Right atrium auricular region (tissue), 2 donors: ENCODE data around the gene UMODL1. TPM values are rescaled to one million over a fixed set of nuclear protein-coding genes. Genes with fewer than 3 reads are reported as not detected.

Experiments used
- DNase-seq: peaks from one replicate; pipeline ENCODE4 v3.0.0-alpha.2; 2019; ENCODE audit warnings: low spot score
- H3K27ac ChIP-seq, 2 donors: fragments of 200-600 bp; sonication (generic); 1 replicate in 1 of 2; 2 replicates in 1 of 2; pipeline ENCODE4 v1.5.1; 2016 to 2019
- H3K27me3 ChIP-seq, 2 donors: fragments of 200-600 bp; sonication (generic); one replicate each; pipeline versions ENCODE4 v1.5.1 to v1.6.0; 2017 to 2019
- H3K36me3 ChIP-seq: fragments of 200-600 bp; sonication (generic); one replicate; pipeline ENCODE4 v1.5.1; 2016
- H3K4me1 ChIP-seq, 2 donors: fragments of 200-600 bp; sonication (generic); one replicate each; pipeline versions ENCODE4 v1.5.1 to v1.6.0; 2017 to 2019
- H3K4me3 ChIP-seq, 2 donors: fragments of 200-600 bp; sonication (generic); 1 replicate in 1 of 2; 2 replicates in 1 of 2; pipeline ENCODE4 v1.5.1; 2017 to 2019; ENCODE audit warnings: mild to moderate bottlenecking in 1 of 2, moderate library complexity in 1 of 2
- H3K9me3 ChIP-seq, 2 donors: fragments of 200-600 bp; sonication (generic); one replicate each; pipeline ENCODE4 v1.5.1; 2019
- total RNA-seq, 2 donors: library from RNA; depleted of rRNA; stranded (reverse); fragments of >200 nt; gene quantifications; one replicate each; pipeline ENCODE4 v1.1.0, GENCODE V29; 2016
- TF ChIP-seq, protein P1 (sequence below), 2 donors: fragments of 200-600 bp; sonication (generic); IDR thresholded peaks; one replicate each; pipeline ENCODE4 v1.5.1; 2019; ENCODE audit warnings: antibody characterized with exemption in 2 of 2

The UMODL1 gene
- total RNA-seq, 2 donors from 2014 or later: not detected

DNA sequence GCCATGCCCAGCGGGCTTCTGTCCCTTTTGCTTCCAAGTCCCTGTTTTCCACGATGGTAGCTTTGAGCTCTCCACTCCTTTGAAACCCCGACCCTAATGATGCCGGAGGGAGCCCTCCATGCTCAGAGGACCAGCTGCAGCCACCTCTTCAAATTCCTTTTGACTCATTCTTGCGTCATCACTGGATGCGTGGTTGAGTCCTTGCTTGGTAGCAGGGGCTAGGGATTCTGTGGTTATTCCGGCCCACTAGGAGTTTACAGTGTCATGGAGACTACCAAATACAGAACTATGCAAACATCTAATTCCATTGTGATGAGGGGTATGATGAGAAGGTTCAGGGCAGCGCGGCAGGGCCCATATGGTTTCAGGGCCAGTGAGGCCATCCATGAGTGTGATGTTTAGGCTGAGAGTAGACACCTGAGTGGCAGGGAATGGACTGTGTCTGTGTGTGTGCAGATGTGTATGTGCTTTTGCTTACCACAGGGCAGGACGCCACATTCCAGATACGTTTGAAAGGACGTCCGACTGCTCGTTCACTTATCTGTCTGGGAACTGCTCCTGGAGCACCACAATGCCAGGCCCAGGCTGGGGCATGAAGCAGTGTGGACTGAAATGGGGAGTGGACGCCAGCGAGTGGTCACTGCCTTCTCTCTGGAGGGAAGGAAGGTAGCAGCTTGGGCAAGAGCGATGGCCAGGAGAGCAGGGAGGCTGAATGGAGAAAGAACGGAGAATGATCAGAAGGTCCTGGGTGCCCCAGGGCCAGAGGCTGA lies 30.5 kb upstream of the UMODL1 start:
- no peaks in the 10 kb centered on the region for H3K27me3 ChIP-seq
- H3K36me3 ChIP-seq: no peaks in the 10 kb centered on the region
- no peak for DNase-seq
- peaks cover 0 to 5% of the 10 kb centered on the region in 2 donors for H3K9me3 ChIP-seq
- peaks cover 0 to 7% of the 10 kb centered on the region in 2 donors for H3K4me1 ChIP-seq
- peak overlapping the region in 1 of 2 donors; percentile 21 for H3K27ac ChIP-seq
- no peak overlapping the region for H3K4me3 ChIP-seq
- TF ChIP-seq, protein P1, sequence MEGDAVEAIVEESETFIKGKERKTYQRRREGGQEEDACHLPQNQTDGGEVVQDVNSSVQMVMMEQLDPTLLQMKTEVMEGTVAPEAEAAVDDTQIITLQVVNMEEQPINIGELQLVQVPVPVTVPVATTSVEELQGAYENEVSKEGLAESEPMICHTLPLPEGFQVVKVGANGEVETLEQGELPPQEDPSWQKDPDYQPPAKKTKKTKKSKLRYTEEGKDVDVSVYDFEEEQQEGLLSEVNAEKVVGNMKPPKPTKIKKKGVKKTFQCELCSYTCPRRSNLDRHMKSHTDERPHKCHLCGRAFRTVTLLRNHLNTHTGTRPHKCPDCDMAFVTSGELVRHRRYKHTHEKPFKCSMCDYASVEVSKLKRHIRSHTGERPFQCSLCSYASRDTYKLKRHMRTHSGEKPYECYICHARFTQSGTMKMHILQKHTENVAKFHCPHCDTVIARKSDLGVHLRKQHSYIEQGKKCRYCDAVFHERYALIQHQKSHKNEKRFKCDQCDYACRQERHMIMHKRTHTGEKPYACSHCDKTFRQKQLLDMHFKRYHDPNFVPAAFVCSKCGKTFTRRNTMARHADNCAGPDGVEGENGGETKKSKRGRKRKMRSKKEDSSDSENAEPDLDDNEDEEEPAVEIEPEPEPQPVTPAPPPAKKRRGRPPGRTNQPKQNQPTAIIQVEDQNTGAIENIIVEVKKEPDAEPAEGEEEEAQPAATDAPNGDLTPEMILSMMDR (IDR thresholded peaks at IDR 0.05): no peak

DNA sequence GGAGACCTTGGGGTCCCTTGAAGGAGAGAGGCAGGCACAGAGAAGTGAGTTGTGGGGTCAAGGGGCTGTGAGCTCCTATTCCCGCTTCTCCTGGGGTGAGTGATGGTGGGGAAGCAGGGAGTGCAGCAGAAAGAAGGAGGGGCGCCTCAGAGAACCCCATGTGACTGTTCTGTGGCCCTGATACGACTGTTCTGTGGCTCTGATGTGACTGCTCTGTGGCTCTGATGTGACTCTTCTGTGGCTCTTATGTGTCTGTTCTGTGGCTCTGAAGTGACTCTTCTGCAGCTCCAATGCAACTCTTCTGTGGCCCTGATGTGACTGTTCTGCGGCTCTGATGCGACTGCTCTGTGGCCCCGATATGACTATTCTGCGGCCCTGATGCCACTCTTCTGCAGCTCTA lies 29.9 kb upstream of the UMODL1 start:
- H3K4me1 ChIP-seq: peaks cover 0 to 7% of the 10 kb centered on the region in 2 donors
- peaks cover 0 to 5% of the 10 kb centered on the region in 2 donors for H3K9me3 ChIP-seq
- no peaks in the 10 kb centered on the region for H3K27me3 ChIP-seq
- H3K4me3 ChIP-seq: no peak overlapping the region
- no peak for DNase-seq
- no peaks in the 10 kb centered on the region for H3K36me3 ChIP-seq
- no peak overlapping the region for H3K27ac ChIP-seq
- TF ChIP-seq, protein P1 (IDR thresholded peaks at IDR 0.05): no peak

DNA sequence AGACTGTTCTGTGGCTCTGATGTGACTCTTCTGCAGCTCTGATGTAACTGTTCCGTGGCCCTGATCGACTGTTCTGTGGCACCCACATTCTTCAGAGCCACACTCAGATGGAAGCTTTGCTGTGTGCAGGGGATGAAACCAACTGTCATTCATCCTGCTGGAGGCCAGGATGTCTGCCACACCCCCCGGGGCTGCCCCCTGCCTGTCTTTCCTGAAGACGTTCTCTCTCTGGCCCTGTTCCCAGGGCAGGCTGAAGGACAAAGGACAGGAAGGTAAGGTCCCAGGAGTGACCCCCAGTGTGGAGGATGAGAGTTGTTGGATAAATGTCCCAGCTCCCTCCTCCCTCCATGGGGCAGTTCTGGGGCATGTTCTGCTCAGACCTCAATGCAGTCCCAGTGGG lies 29.4 kb upstream of the UMODL1 start:
- TF ChIP-seq, protein P1 (IDR thresholded peaks at IDR 0.05): no peak
- no peaks in the 10 kb centered on the region for H3K27me3 ChIP-seq
- H3K27ac ChIP-seq: no peak overlapping the region
- no peak for DNase-seq
- peaks cover 0 to 5% of the 10 kb centered on the region in 2 donors for H3K9me3 ChIP-seq
- no peak overlapping the region for H3K4me3 ChIP-seq
- H3K4me1 ChIP-seq: peaks cover 0 to 7% of the 10 kb centered on the region in 2 donors
- no peaks in the 10 kb centered on the region for H3K36me3 ChIP-seq

DNA sequence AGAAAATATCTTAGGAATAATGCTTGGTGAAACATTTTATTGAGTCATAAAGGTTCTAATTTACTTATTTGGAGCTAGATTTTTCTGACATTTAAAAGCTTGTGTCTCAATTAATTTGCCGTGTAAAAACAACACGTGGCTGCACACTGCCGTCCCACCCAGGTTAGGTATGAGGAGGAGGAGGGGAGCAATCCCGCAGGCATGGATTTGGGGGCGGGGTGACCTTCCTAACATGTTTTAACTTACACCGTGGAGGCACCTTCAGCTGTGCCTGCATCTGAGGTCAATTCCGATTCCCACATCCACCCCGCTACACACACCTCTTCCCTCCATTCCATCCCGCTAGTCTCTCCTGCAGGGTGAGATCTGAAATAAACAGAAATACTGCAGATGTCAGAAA lies 28.5 kb upstream of the UMODL1 start:
- TF ChIP-seq, protein P1 (IDR thresholded peaks at IDR 0.05): no peak
- Histone ChIP-seq H3K27me3 (no peaks in the 10 kb centered on the region), H3K9me3 (peaks cover 0 to 5% of the 10 kb centered on the region in 2 donors), H3K27ac (no peak overlapping the region), H3K36me3 (no peaks in the 10 kb centered on the region), H3K4me1 (peaks cover 0 to 7% of the 10 kb centered on the region in 2 donors), H3K4me3 (no peak overlapping the region)
- no peak for DNase-seq

DNA sequence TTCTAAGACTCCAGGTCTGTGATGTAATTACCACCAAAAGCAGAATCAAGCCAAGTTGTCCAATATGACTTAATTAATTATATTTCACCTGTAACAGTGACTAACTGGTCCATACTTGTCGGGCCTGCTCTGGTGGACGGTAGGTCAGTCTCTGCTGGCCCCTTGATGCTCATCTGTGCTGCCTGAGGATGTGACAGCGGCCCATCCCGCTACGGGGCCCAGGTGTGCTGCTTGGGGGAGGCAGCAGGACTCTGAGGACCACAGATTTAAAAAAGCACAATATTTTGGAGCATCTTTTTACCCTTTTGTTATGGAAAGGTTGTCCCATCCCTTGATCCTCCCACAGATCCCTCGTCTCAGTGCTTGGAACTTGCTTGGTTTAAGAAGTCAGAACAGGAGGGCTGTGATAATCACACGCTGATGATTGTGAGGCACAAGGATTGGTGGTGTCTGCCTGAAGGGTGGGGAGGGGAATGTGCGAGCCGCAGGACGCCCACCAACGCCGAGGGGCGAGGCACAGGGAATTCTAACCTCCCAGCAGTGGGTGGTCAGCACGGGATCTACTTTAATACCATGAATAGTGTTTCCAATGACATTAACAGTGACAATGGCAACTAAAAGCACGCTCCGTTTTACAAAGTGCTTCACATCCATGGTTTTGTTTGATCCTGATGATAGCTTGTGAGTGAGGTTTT lies 27.8 kb upstream of the UMODL1 start:
- H3K4me3 ChIP-seq: no peak overlapping the region
- H3K27ac ChIP-seq: no peak overlapping the region
- H3K27me3 ChIP-seq: no peaks in the 10 kb centered on the region
- TF ChIP-seq, protein P1 (IDR thresholded peaks at IDR 0.05): no peak
- H3K4me1 ChIP-seq: peaks cover 0 to 7% of the 10 kb centered on the region in 2 donors
- peaks cover 0 to 5% of the 10 kb centered on the region in 2 donors for H3K9me3 ChIP-seq
- no peaks in the 10 kb centered on the region for H3K36me3 ChIP-seq
- no peak for DNase-seq
